ENCODE measurements around the gene VANGL2.

- no peak for TF ChIP-seq ZNF274 (IDR thresholded peaks at IDR 0.05; ENCODE audit: low read depth, low read length)
- no peak for TF ChIP-seq YY1 (IDR thresholded peaks at IDR 0.05; ENCODE audit: insufficient read depth, insufficient read length)
- TF ChIP-seq SUZ12 (IDR thresholded peaks at IDR 0.05; ENCODE audit: extremely low read depth, insufficient read depth, insufficient read length), result no peak
These were observed 59.3 kb downstream of the VANGL2 start for GRCh38 chr1:160459687-160460086.
